Esophagus muscularis mucosa (tissue), 4 donors: ENCODE measurements around the gene GSC. TPM values are rescaled to one million over a fixed set of nuclear protein-coding genes. Genes with fewer than 3 reads are reported as not detected.

Source experiments
- DNase-seq: peaks from one replicate; pipeline ENCODE4 v3.0.0-alpha.2; 2017; ENCODE audit errors: extremely low spot score
- H3K27ac ChIP-seq, 4 donors: fragments of 200-600 bp; sonication (generic); replicated peaks in 1 of 4; 1 replicate in 3 of 4; 2 replicates in 1 of 4; pipeline ENCODE4 v1.5.1; 2016 to 2019; ENCODE audit warnings: mild to moderate bottlenecking in 1 of 4
- H3K27me3 ChIP-seq, 4 donors: fragments of 200-600 bp; sonication (generic); one replicate each; pipeline versions ENCODE4 v1.5.1 to v1.6.0; 2016 to 2019
- H3K36me3 ChIP-seq, 4 donors: fragments of 200-600 bp; sonication (generic); one replicate each; pipeline ENCODE4 v1.5.1; 2016 to 2019
- H3K4me1 ChIP-seq, 4 donors: fragments of 200-600 bp; sonication (generic); one replicate each; pipeline ENCODE4 v1.5.1; 2016 to 2019
- H3K4me3 ChIP-seq, 4 donors: fragments of 200-600 bp; sonication (generic); 1 replicate in 2 of 4; 2 replicates in 2 of 4; pipeline ENCODE4 v1.5.1; 2016 to 2019; ENCODE audit warnings: mild to moderate bottlenecking in 4 of 4, moderate library complexity in 1 of 4
- H3K9me3 ChIP-seq, 4 donors: fragments of 200-600 bp; sonication (generic); 1 replicate in 3 of 4; 2 replicates in 1 of 4; pipeline ENCODE4 v1.5.1; 2016 to 2019
- EP300 ChIP-seq: sonication (generic); formaldehyde crosslinking; IDR thresholded peaks from one replicate; pipeline ENCODE4 v1.6.1; 2017; ENCODE audit warnings: antibody characterized with exemption
- POLR2A ChIP-seq: fragments of 450-650 bp; IDR thresholded peaks from one replicate; pipeline ENCODE4 v1.6.1; 2017; ENCODE audit warnings: antibody characterized with exemption, moderate library complexity, mild to moderate bottlenecking, low read depth
- POLR2AphosphoS5 ChIP-seq, 2 donors: sonication (generic); formaldehyde crosslinking; IDR thresholded peaks; one replicate each; pipeline ENCODE4 v1.6.1; 2017; ENCODE audit warnings: antibody characterized with exemption in 2 of 2
- WGBS: methylation state at CpG from one replicate; pipeline ENCODE4 v1.1.5; 2018; 5-methylcytosine and 5-hydroxymethylcytosine counted together
- intact Hi-C: fragments of 100-400 bp; cut with DNase I; formaldehyde crosslinking; loops from one replicate; pipeline ENCODE4 v1.15.1; 2023
- total RNA-seq, 4 donors: library from RNA; depleted of rRNA; stranded (reverse); fragments of >200 nt; gene quantifications; one replicate each; pipeline versions ENCODE4 v1.1.0 to v1.2.1, GENCODE V29; 2016
- TF ChIP-seq, protein P1 (sequence below), 3 experiments: fragments of 200-600 bp in 2 of 3; fragments of 450-650 bp in 1 of 3; sonication (generic) in 2 of 3; IDR thresholded peaks; one replicate each; pipeline ENCODE4 v1.5.1; 2017 to 2019; ENCODE audit warnings: antibody characterized with exemption in 3 of 3, mild to moderate bottlenecking in 2 of 3, moderate library complexity in 1 of 3

Gene GSC
- total RNA-seq, 4 donors from 2014 or later: 0.91 to 0.98 TPM; not detected in 2

DNA sequence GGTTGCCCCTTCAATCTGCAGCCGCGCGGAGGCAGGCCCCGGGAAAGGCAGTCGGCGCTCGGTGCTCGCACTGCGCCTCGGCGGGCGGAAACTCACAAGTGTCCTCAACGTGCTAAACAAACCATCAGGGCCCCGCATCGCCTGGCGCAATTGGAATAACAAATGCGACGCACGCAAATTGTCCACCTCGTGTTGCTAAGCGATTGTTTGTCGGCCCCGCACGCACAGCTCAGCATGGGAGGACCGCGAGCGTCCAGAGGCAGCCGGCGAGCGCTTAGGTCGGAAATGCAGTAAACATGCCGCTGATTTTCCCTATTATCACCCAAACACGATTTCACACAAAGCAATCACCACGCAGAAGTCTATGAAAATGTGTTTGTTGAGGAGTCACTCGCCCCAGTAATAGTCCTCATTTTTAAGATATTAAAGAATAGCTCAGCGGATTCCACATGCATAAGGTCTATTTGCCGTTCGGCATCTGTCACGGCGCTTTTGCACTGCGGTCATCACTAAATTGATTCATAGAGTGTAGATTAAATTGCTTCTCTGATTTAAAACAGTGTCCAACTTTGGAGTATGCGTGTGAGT, 3.2 kb upstream of the GSC start:
- no peak for DNase-seq
- Histone ChIP-seq H3K4me1 (peaks cover 26 to 43% (median 33%) of the 10 kb centered on the region in 4 donors), H3K27ac (no peak overlapping the region), H3K36me3 (no peaks in the 10 kb centered on the region), H3K9me3 (no peaks in the 10 kb centered on the region), H3K4me3 (no peak overlapping the region), H3K27me3 (peaks cover 3 to 97% (median 82%) of the 10 kb centered on the region in 4 donors)
- TF ChIP-seq, protein P1, sequence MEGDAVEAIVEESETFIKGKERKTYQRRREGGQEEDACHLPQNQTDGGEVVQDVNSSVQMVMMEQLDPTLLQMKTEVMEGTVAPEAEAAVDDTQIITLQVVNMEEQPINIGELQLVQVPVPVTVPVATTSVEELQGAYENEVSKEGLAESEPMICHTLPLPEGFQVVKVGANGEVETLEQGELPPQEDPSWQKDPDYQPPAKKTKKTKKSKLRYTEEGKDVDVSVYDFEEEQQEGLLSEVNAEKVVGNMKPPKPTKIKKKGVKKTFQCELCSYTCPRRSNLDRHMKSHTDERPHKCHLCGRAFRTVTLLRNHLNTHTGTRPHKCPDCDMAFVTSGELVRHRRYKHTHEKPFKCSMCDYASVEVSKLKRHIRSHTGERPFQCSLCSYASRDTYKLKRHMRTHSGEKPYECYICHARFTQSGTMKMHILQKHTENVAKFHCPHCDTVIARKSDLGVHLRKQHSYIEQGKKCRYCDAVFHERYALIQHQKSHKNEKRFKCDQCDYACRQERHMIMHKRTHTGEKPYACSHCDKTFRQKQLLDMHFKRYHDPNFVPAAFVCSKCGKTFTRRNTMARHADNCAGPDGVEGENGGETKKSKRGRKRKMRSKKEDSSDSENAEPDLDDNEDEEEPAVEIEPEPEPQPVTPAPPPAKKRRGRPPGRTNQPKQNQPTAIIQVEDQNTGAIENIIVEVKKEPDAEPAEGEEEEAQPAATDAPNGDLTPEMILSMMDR (IDR thresholded peaks at IDR 0.05): no peak
- TF ChIP-seq POLR2A (no peak), EP300 (no peak), POLR2AphosphoS5 (IDR thresholded peaks at IDR 0.05) (no peak)
- 11% methylated on average over 22 of the region's 42 CpGs for WGBS
- intact Hi-C loops: no loop called here

DNA sequence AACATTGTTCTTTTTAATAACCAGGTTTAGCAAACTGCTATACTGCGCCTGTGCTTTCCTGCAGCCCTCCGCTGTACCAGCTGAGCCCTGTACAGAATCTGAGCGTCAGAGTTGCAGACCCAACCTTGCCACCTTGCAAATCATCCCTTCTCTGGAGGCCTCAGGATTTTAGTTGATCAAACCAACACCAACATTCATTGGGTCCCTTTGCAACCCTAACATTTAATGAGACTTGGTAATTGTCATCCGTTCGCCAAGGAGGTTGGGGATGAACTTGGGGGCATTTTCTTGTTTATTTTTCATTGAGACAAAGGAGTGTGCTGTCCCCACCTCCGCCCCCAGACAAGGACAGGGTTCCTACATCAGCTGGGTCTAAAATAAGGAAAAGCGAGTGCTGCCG, 2.6 kb upstream of the GSC start:
- no peak for DNase-seq
- peaks cover 3 to 100% (median 86%) of the 10 kb centered on the region in 4 donors for H3K27me3 ChIP-seq
- 33% methylated on average over 8 of the region's 8 CpGs for WGBS
- H3K4me3 ChIP-seq: no peak overlapping the region
- TF ChIP-seq POLR2A (no peak), POLR2AphosphoS5 (IDR thresholded peaks at IDR 0.05) (no peak), EP300 (no peak)
- TF ChIP-seq, protein P1 (IDR thresholded peaks at IDR 0.05): no peak
- no peak overlapping the region for H3K27ac ChIP-seq
- no peaks in the 10 kb centered on the region for H3K9me3 ChIP-seq
- intact Hi-C loops: no loop called here
- H3K36me3 ChIP-seq: no peaks in the 10 kb centered on the region
- peaks cover 27 to 50% (median 34%) of the 10 kb centered on the region in 4 donors for H3K4me1 ChIP-seq

DNA sequence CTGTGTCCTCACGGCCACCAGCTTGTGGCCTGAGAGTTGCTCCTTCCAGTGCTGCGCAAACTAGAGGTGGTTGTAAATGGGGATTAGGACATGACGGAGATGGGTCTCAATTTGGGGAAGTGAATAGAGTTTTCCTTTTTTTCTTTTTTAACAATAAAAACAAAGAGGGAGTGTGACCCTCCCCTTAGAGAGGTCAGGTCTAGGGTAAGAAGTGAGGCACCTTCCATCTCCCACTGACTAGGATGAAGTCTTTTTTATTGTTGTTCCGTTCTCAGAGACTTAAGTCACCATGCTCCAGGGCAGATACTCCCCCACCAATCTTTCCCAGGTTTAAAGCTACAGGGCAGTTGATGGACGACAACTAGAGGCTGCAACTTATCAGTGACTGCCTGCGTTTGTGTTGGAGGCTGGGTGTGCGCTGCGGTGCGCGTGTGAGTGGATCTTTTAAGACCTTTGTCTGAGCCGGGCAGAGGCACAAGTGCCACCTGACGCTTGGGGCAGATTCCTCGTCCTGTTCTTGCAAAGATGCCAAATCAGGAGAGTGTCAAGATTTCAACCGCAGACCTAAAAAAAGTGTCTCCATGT, 2.1 kb upstream of the GSC start:
- H3K36me3 ChIP-seq: no peaks in the 10 kb centered on the region
- 34% methylated on average over 14 of the region's 14 CpGs for WGBS
- no peak overlapping the region for H3K4me3 ChIP-seq
- TF ChIP-seq POLR2AphosphoS5 (IDR thresholded peaks at IDR 0.05) (no peak), POLR2A (no peak), EP300 (no peak)
- TF ChIP-seq, protein P1 (IDR thresholded peaks at IDR 0.05): no peak
- H3K27ac ChIP-seq: no peak overlapping the region
- peaks cover 27 to 53% (median 34%) of the 10 kb centered on the region in 4 donors for H3K4me1 ChIP-seq
- intact Hi-C loops: no loop called here
- H3K9me3 ChIP-seq: no peaks in the 10 kb centered on the region
- H3K27me3 ChIP-seq: peaks cover 3 to 100% (median 91%) of the 10 kb centered on the region in 4 donors
- no peak for DNase-seq

DNA sequence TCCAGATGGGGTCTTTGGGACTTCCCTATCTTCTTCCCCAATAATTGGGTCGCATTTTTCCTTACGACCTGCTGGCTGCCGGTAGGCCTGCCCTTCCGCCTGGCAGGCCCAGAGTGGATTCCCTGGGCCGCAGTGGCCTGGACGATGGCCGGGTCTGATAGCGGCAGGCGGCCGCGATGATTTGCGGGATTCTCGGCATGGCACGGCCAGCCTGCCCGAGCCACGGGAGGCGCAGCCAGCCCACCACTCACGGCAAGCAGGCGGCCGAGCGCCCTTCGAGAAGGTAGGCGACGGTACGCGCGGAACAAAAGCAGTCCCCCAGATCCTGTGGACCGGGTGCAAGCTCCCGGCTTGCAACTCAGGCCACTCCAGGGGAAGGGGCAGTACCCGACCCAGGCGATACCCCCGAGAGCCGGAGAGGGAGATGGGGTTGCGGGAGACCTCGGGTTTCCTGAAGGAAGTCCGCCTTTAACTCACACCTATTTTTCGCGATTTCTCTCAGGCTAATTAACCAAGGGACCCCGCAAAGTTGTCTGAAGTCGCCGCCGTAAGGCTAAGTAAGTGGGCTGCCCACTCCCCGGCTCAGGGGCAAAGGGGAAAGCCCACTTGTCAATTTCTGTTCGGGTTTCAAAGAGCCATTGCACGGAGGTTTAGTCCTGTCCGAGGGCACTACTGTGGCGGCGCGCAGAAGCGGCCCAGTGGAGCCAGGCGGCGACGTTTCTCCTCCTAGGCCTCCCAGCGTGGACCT, 1.4 kb upstream of the GSC start:
- H3K9me3 ChIP-seq: no peaks in the 10 kb centered on the region
- intact Hi-C loops: no loop called here
- WGBS: 42% methylated on average over 34 of the region's 54 CpGs
- peaks cover 27 to 53% (median 34%) of the 10 kb centered on the region in 4 donors for H3K4me1 ChIP-seq
- DNase-seq: no peak
- H3K36me3 ChIP-seq: no peaks in the 10 kb centered on the region
- TF ChIP-seq POLR2A: no peak
- TF ChIP-seq EP300: no peak
- no peak for TF ChIP-seq POLR2AphosphoS5 (IDR thresholded peaks at IDR 0.05)
- TF ChIP-seq, protein P1 (IDR thresholded peaks at IDR 0.05): no peak
- peaks cover 3 to 100% (median 92%) of the 10 kb centered on the region in 4 donors for H3K27me3 ChIP-seq
- H3K4me3 ChIP-seq: no peak overlapping the region
- no peak overlapping the region for H3K27ac ChIP-seq
